Panc1 (cell line): ENCODE results near the gene USP14.

ENCODE experiments used
- POLR2AphosphoS5 ChIP-seq: IDR thresholded peaks from 2 replicates; pipeline ENCODE4 v1.6.1; 2012; ENCODE audit warnings: mild to moderate bottlenecking, low read depth, low read length, moderate library complexity
- SIN3A ChIP-seq: IDR thresholded peaks from 2 replicates; pipeline ENCODE4 v1.6.1; 2012; ENCODE audit warnings: low read depth, mild to moderate bottlenecking, low read length, moderate library complexity, borderline replicate concordance; ENCODE audit not compliant: insufficient read depth
- TCF7L2 ChIP-seq: IDR thresholded peaks from 2 replicates; pipeline ENCODE4 v1.6.1; 2011; ENCODE audit warnings: mild to moderate bottlenecking, low read depth, low read length, inconsistent platforms
- TF ChIP-seq, protein P1 (sequence below): fragments of 450-650 bp; IDR thresholded peaks from 2 replicates; pipeline ENCODE4 v1.5.1; 2017; ENCODE audit warnings: mild to moderate bottlenecking

DNA sequence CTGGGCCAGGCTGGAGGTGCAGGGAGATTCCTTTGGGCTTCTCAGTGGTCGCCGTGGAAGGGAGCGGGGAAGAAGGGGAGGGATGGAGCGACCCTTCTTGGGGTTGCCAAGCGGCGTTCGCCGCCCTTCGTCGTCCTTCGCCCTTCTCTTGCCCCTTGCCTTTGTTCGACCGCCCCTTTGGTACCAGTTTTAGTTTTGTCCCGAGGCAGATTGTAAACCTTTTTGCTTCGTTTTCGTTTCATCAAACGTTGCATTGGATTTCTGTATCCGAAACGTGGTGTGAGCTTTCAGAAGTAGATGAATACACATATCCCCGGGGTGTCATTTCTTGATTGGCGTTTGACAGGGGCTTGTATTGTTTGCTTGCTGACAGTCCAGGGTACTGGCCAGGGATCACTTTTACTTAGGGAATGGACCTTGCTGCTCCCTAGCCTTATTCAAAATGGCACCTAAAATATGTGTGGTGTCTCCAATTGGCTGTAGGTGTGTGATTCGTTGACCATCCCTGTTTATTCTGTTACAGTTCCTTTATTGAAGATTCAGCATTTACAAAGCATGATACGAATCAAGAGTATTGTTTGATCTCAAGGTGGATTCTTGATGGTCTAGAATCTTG is 788 bp downstream of the USP14 start:
- TF ChIP-seq, protein P1, sequence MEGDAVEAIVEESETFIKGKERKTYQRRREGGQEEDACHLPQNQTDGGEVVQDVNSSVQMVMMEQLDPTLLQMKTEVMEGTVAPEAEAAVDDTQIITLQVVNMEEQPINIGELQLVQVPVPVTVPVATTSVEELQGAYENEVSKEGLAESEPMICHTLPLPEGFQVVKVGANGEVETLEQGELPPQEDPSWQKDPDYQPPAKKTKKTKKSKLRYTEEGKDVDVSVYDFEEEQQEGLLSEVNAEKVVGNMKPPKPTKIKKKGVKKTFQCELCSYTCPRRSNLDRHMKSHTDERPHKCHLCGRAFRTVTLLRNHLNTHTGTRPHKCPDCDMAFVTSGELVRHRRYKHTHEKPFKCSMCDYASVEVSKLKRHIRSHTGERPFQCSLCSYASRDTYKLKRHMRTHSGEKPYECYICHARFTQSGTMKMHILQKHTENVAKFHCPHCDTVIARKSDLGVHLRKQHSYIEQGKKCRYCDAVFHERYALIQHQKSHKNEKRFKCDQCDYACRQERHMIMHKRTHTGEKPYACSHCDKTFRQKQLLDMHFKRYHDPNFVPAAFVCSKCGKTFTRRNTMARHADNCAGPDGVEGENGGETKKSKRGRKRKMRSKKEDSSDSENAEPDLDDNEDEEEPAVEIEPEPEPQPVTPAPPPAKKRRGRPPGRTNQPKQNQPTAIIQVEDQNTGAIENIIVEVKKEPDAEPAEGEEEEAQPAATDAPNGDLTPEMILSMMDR = no peak
- no peak for TF ChIP-seq SIN3A
- TF ChIP-seq TCF7L2 = no peak
- no peak for TF ChIP-seq POLR2AphosphoS5
